Esophagus muscularis mucosa (tissue), 4 donors: ENCODE results near the gene RINT1. TPM values are rescaled to one million over a fixed set of nuclear protein-coding genes. Genes with fewer than 3 reads are reported as not detected.
A peak's percentile ranks its signal among the peaks of the same experiment; 100 is the strongest.

Source experiments
- DNase-seq: peaks from one replicate; pipeline ENCODE4 v3.0.0-alpha.2; 2017; ENCODE audit errors: extremely low spot score
- H3K27ac ChIP-seq, 4 donors: fragments of 200-600 bp; sonication (generic); replicated peaks in 1 of 4; 1 replicate in 3 of 4; 2 replicates in 1 of 4; pipeline ENCODE4 v1.5.1; 2016 to 2019; ENCODE audit warnings: mild to moderate bottlenecking in 1 of 4
- H3K27me3 ChIP-seq, 4 donors: fragments of 200-600 bp; sonication (generic); one replicate each; pipeline versions ENCODE4 v1.5.1 to v1.6.0; 2016 to 2019
- H3K36me3 ChIP-seq, 4 donors: fragments of 200-600 bp; sonication (generic); one replicate each; pipeline ENCODE4 v1.5.1; 2016 to 2019
- H3K4me1 ChIP-seq, 4 donors: fragments of 200-600 bp; sonication (generic); one replicate each; pipeline ENCODE4 v1.5.1; 2016 to 2019
- H3K4me3 ChIP-seq, 4 donors: fragments of 200-600 bp; sonication (generic); 1 replicate in 2 of 4; 2 replicates in 2 of 4; pipeline ENCODE4 v1.5.1; 2016 to 2019; ENCODE audit warnings: mild to moderate bottlenecking in 4 of 4, moderate library complexity in 1 of 4
- H3K9me3 ChIP-seq, 4 donors: fragments of 200-600 bp; sonication (generic); 1 replicate in 3 of 4; 2 replicates in 1 of 4; pipeline ENCODE4 v1.5.1; 2016 to 2019
- CTCF ChIP-seq, 3 experiments: fragments of 200-600 bp in 2 of 3; fragments of 450-650 bp in 1 of 3; sonication (generic) in 2 of 3; IDR thresholded peaks; one replicate each; pipeline ENCODE4 v1.5.1; 2017 to 2019; ENCODE audit warnings: antibody characterized with exemption in 3 of 3, mild to moderate bottlenecking in 2 of 3, moderate library complexity in 1 of 3
- EP300 ChIP-seq: sonication (generic); formaldehyde crosslinking; IDR thresholded peaks from one replicate; pipeline ENCODE4 v1.6.1; 2017; ENCODE audit warnings: antibody characterized with exemption
- POLR2A ChIP-seq: fragments of 450-650 bp; IDR thresholded peaks from one replicate; pipeline ENCODE4 v1.6.1; 2017; ENCODE audit warnings: antibody characterized with exemption, moderate library complexity, mild to moderate bottlenecking, low read depth
- POLR2AphosphoS5 ChIP-seq, 2 donors: sonication (generic); formaldehyde crosslinking; IDR thresholded peaks; one replicate each; pipeline ENCODE4 v1.6.1; 2017; ENCODE audit warnings: antibody characterized with exemption in 2 of 2
- WGBS: methylation state at CpG from one replicate; pipeline ENCODE4 v1.1.5; 2018; 5-methylcytosine and 5-hydroxymethylcytosine counted together
- intact Hi-C: fragments of 100-400 bp; cut with DNase I; formaldehyde crosslinking; loops from one replicate; pipeline ENCODE4 v1.15.1; 2023
- total RNA-seq, 4 donors: library from RNA; depleted of rRNA; stranded (reverse); fragments of >200 nt; gene quantifications; one replicate each; pipeline versions ENCODE4 v1.1.0 to v1.2.1, GENCODE V29; 2016

RINT1 gene
- total RNA-seq, 4 donors from 2014 or later = 9.1 to 11.5 (median 9.8) TPM

DNA sequence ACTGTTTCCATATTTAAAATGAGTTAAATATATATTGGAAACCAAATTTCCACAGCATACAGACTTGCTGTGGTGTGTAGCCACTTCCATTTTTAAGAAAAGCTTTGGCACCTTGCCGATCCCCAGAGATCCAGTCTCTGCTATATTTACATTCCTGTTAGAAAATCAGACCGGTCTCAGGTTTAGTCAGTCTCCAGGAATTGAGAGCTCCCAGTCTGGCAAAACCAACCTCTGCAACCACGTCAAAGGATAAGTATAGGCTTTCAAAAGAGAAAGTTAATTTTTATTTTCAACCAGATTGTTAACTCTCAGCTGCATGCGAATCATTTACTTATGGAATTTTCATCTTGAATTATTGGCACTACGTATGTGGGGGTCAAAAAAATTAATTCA lies 38.1 kb upstream of the RINT1 start:
- DNase-seq = no peak
- WGBS = 47% methylated on average over 5 of the region's 5 CpGs
- TF ChIP-seq POLR2AphosphoS5 (IDR thresholded peaks at IDR 0.05) (peak in 1 of 2 donors; percentile 18), POLR2A (no peak), EP300 (no peak), CTCF (IDR thresholded peaks at IDR 0.05) (no peak)
- Histone ChIP-seq H3K27ac (peak overlapping the region; percentile 59 to 78 (median 72)), H3K4me1 (peaks cover 0 to 20% (median 12%) of the 10 kb centered on the region in 4 donors), H3K9me3 (no peaks in the 10 kb centered on the region), H3K36me3 (peaks cover 0 to 6% (median 0%) of the 10 kb centered on the region in 4 donors), H3K4me3 (peak overlapping the region; percentile 2 to 34 (median 22)), H3K27me3 (no peaks in the 10 kb centered on the region)
- intact Hi-C loops = no loop called here

DNA sequence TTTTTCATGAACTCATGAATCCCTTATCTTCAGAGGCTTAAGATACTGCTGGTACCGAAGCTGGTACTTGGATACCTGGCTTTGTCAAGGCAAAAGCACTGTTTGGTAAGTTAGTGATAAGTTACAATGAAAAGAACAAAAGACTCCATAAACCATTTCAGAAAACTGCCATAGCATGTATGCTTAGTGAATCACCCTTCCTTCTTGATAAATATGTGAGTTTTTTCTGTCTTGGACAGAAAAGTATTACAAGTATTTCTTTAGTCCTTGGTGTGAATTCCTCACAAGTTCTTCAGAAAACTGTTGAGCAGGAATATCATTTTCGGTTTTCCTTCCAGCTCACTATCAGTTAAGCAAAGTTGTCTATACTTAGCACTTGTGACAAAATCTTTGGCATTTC lies 35.5 kb upstream of the RINT1 start:
- H3K9me3 ChIP-seq = no peaks in the 10 kb centered on the region
- peaks cover 0 to 26% (median 16%) of the 10 kb centered on the region in 4 donors for H3K36me3 ChIP-seq
- intact Hi-C loops = no loop called here
- TF ChIP-seq POLR2AphosphoS5 (IDR thresholded peaks at IDR 0.05) = no peak
- no peak for TF ChIP-seq CTCF (IDR thresholded peaks at IDR 0.05)
- WGBS = 81% methylated on average over 2 of the region's 2 CpGs
- no peak overlapping the region for H3K27ac ChIP-seq
- H3K4me1 ChIP-seq = peaks cover 0 to 20% (median 12%) of the 10 kb centered on the region in 4 donors
- no peak overlapping the region for H3K4me3 ChIP-seq
- no peak for DNase-seq
- H3K27me3 ChIP-seq = no peaks in the 10 kb centered on the region

- Histone ChIP-seq H3K27ac (no peak overlapping the region), H3K27me3 (no peaks in the 10 kb centered on the region), H3K4me1 (peaks cover 0 to 20% (median 12%) of the 10 kb centered on the region in 4 donors), H3K36me3 (peaks cover 0 to 31% (median 19%) of the 10 kb centered on the region in 4 donors), H3K9me3 (no peaks in the 10 kb centered on the region), H3K4me3 (no peak overlapping the region)
- no peak for TF ChIP-seq CTCF (IDR thresholded peaks at IDR 0.05)
- no peak for TF ChIP-seq POLR2AphosphoS5 (IDR thresholded peaks at IDR 0.05)
- intact Hi-C loops = no loop called here
- DNase-seq = no peak
- 84% methylated on average over 5 of the region's 5 CpGs for WGBS
These were observed 35.0 kb upstream of the RINT1 start for GRCh38 chr7:105497016-105497415.

DNA sequence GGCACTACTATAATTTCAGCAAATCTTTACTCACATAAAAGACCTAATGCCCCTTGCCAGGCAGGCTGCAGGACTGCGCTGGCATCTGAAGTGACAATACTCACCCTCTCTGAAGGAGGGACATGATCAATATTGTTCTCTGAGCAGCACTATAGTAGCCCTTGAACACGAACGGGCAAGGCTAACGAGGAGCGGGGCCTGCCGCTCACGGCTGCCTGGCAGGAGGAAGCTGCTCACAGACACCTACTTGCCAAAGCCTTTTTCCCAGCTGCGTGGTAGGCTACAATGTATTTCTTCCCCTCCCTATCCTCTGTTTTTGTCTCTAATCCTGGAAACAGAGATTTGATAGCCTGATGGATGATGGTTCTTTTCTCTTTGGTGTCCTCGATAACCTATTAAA lies 29.8 kb upstream of the RINT1 start:
- Histone ChIP-seq H3K27ac (no peak overlapping the region), H3K9me3 (no peaks in the 10 kb centered on the region), H3K4me3 (no peak overlapping the region), H3K4me1 (no peaks in the 10 kb centered on the region), H3K27me3 (no peaks in the 10 kb centered on the region), H3K36me3 (peaks cover 0 to 71% (median 42%) of the 10 kb centered on the region in 4 donors)
- 95% methylated on average over 9 of the region's 9 CpGs for WGBS
- intact Hi-C loops = no loop called here
- no peak for TF ChIP-seq POLR2A
- TF ChIP-seq CTCF (IDR thresholded peaks at IDR 0.05) = no peak
- TF ChIP-seq POLR2AphosphoS5 (IDR thresholded peaks at IDR 0.05) = no peak
- no peak for TF ChIP-seq EP300
- DNase-seq = no peak

DNA sequence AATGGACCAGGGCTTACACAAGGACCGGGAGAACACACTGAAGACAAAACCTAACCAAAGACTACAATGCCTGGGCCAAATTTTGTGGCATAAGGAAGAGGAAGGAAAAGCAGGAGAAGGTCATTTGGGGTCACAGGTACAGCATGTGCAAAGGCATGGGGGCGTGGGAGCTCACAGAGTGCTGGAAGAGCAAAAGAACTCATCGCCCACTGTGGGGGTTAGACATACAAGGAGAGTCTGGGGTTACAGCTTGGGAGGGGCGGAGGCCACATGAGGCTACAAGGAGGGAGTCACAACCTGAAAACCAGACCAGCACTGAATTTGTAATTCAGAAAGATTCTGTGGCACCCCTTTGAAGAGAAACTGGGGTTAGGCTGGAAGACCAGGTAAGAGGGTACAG lies 19.6 kb upstream of the RINT1 start:
- no peaks in the 10 kb centered on the region for H3K9me3 ChIP-seq
- H3K27ac ChIP-seq = no peak overlapping the region
- H3K4me1 ChIP-seq = no peaks in the 10 kb centered on the region
- H3K27me3 ChIP-seq = no peaks in the 10 kb centered on the region
- intact Hi-C loops = no loop called here
- no peak for TF ChIP-seq POLR2A
- TF ChIP-seq CTCF (IDR thresholded peaks at IDR 0.05) = no peak
- no peak overlapping the region for H3K4me3 ChIP-seq
- H3K36me3 ChIP-seq = peaks cover 6 to 11% (median 8%) of the 10 kb centered on the region in 4 donors
- no peak for DNase-seq
- WGBS = 88% methylated on average over 4 of the region's 4 CpGs
